WTC11 (cell line): ENCODE measurements around the gene A4GNT. TPM values are rescaled to one million over a fixed set of nuclear protein-coding genes. Genes with fewer than 3 reads are reported as not detected.

Experiments
- ATAC-seq: fragments of 200-7000 bp; cut with Tn5 transposase; 2 replicates; pipeline ENCODE4 v1.10.0; 2021; ENCODE audit warnings: mild to moderate bottlenecking, moderate library complexity
- Bru-seq: library from RNA; stranded (reverse); fragments of 400-500 nt; gene quantifications from one replicate; lab custom pipeline; 2021; lab: Mats Ljungman, UMichigan
- CTCF ChIA-PET: fragments of 300-600 bp; sonication (Branson Sonifier 250); formaldehyde crosslinking; loops from one replicate; lab custom pipeline; 2021; ENCODE audit warnings: antibody characterized with exemption; lab: Charles Lee
- POLR2A ChIA-PET: fragments of 350-600 bp; sonication (Branson Sonifier 250); formaldehyde crosslinking; loops from one replicate; lab custom pipeline; 2021; ENCODE audit warnings: antibody characterized with exemption; lab: Charles Lee
- DNase-seq: peaks from one replicate; pipeline ENCODE4 v3.0.0; 2021; ENCODE audit warnings: low spot score
- H3K27ac Mint-ChIP-seq: 2 replicates; pipeline ENCODE4 v1.8.0; 2021; ENCODE audit warnings: mixed read lengths
- H3K27me3 Mint-ChIP-seq: 2 replicates; pipeline ENCODE4 v1.8.0; 2021; ENCODE audit warnings: low read depth, mild to moderate bottlenecking, moderate library complexity, mixed read lengths
- H3K36me3 Mint-ChIP-seq: 2 replicates; pipeline ENCODE4 v1.8.0; 2021; ENCODE audit warnings: mixed read lengths
- H3K4me1 Mint-ChIP-seq: 2 replicates; pipeline ENCODE4 v1.8.0; 2022; ENCODE audit warnings: mixed read lengths
- H3K4me3 Mint-ChIP-seq: 2 replicates; pipeline ENCODE4 v1.8.0; 2021; ENCODE audit warnings: mild to moderate bottlenecking, moderate library complexity, mixed read lengths
- H3K9me3 Mint-ChIP-seq: 2 replicates; pipeline ENCODE4 v1.8.0; 2021; ENCODE audit warnings: mixed read lengths
- AFF4 ChIP-seq: sonication (generic); formaldehyde crosslinking; IDR thresholded peaks from 2 replicates; pipeline ENCODE4 v1.8.1; 2023; ENCODE audit warnings: mild to moderate bottlenecking, missing genetic modification reagents, borderline replicate concordance
- ARID4B ChIP-seq: sonication (generic); formaldehyde crosslinking; IDR thresholded peaks from 2 replicates; pipeline ENCODE4 v1.8.0; 2023; ENCODE audit warnings: missing genetic modification reagents, mild to moderate bottlenecking, borderline replicate concordance
- CBFB ChIP-seq: sonication (generic); formaldehyde crosslinking; IDR thresholded peaks from 2 replicates; pipeline ENCODE4 v1.8.1; 2022; ENCODE audit warnings: mild to moderate bottlenecking, low read depth, missing genetic modification reagents
- EMX1 ChIP-seq: fragments of 250-450 bp; sonication (Bioruptor Pico); IDR thresholded peaks from 2 replicates; pipeline ENCODE4 v1.8.0; 2021; ENCODE audit warnings: mild to moderate bottlenecking
- ERG ChIP-seq: fragments of 250-450 bp; sonication (Bioruptor Pico); IDR thresholded peaks from 2 replicates; pipeline ENCODE4 v1.8.0; 2021; ENCODE audit warnings: mild to moderate bottlenecking
- FOXJ3 ChIP-seq: sonication (generic); formaldehyde crosslinking; IDR thresholded peaks from 2 replicates; pipeline ENCODE4 v1.9.0; 2021; ENCODE audit warnings: missing genetic modification reagents, mild to moderate bottlenecking, borderline replicate concordance
- FOXP4 ChIP-seq: sonication (generic); formaldehyde crosslinking; IDR thresholded peaks from 2 replicates; pipeline ENCODE4 v1.8.0; 2022; ENCODE audit warnings: mild to moderate bottlenecking, missing genetic modification reagents
- JUN ChIP-seq: sonication (generic); formaldehyde crosslinking; IDR thresholded peaks from 2 replicates; pipeline ENCODE4 v1.8.0; 2023; ENCODE audit warnings: mild to moderate bottlenecking, missing genetic modification reagents
- NR2C2 ChIP-seq: sonication (generic); formaldehyde crosslinking; IDR thresholded peaks from 2 replicates; pipeline ENCODE4 v1.8.0; 2022; ENCODE audit warnings: mild to moderate bottlenecking, missing genetic modification reagents
- TCF7 ChIP-seq: sonication (generic); formaldehyde crosslinking; IDR thresholded peaks from 2 replicates; pipeline ENCODE4 v1.8.0; 2022; ENCODE audit warnings: mild to moderate bottlenecking, low read depth, missing genetic modification reagents, moderate library complexity
- TEAD1 ChIP-seq: sonication (generic); formaldehyde crosslinking; IDR thresholded peaks from 2 replicates; pipeline ENCODE4 v1.8.0; 2022; ENCODE audit warnings: mild to moderate bottlenecking, missing genetic modification reagents
- ZNF138 ChIP-seq: sonication (generic); formaldehyde crosslinking; conservative IDR thresholded peaks from 2 replicates; pipeline ENCODE4 v1.8.1; 2022; ENCODE audit warnings: mild to moderate bottlenecking, moderate library complexity, missing genetic modification reagents
- ZNF232 ChIP-seq: sonication (generic); formaldehyde crosslinking; IDR thresholded peaks from 2 replicates; pipeline ENCODE4 v1.8.0; 2022; ENCODE audit warnings: mild to moderate bottlenecking, missing genetic modification reagents
- ZNF281 ChIP-seq: sonication (generic); formaldehyde crosslinking; IDR thresholded peaks from 2 replicates; pipeline ENCODE4 v1.8.0; 2023; ENCODE audit warnings: mild to moderate bottlenecking, missing genetic modification reagents
- ZNF671 ChIP-seq: fragments of 250-450 bp; sonication (Bioruptor Pico); IDR thresholded peaks from 2 replicates; pipeline ENCODE4 v1.8.0; 2021; ENCODE audit warnings: mild to moderate bottlenecking
- long read RNA-seq, 3 experiments: library from RNA in 1 of 3; library from capped mRNA in 1 of 3; library from polyadenylated mRNA in 1 of 3; unstranded in 2 of 3; stranded (forward) in 1 of 3; transcript quantifications; one replicate each; pipeline ENCODE4 v2.0.0, GENCODE V29; 2021
- total RNA-seq: library from RNA; stranded (reverse); gene quantifications from 3 replicates; pipeline ENCODE4 v1.2.3, GENCODE V29; 2021

The A4GNT gene
- total RNA-seq (not detected in 3 replicates), Bru-seq, nascent RNA (not detected)
- long read RNA-seq, experiment 1 = 0 reads
- long read RNA-seq, experiment 2 = 0 reads
- long read RNA-seq, experiment 3 = 0 reads

GRCh38 chr3:138132239-138132638 is at the start of gene A4GNT:
TSS of gene A4GNT (minus strand) at chr3:138132390. CDS start at chr3:138131256, 1,134 bp downstream.
- Mint-ChIP-seq H3K4me1 (peaks cover 6% of the 10 kb centered on the region; the same call in 1 of the 2 replicates), H3K36me3 (no peaks in the 10 kb centered on the region)
- TF ChIP-seq NR2C2 (no peak), TEAD1 (CRISPR knock-in tag) (no peak), ZNF138 (no peak), AFF4 (no peak), ARID4B (CRISPR knock-in tag) (no peak), JUN (CRISPR knock-in tag) (no peak), ERG (no peak), ZNF232 (CRISPR knock-in tag) (no peak), ZNF671 (no peak), EMX1 (CRISPR knock-in tag) (no peak), CBFB (CRISPR knock-in tag) (no peak), TCF7 (CRISPR knock-in tag) (no peak), ZNF281 (CRISPR knock-in tag) (no peak), FOXJ3 (CRISPR knock-in tag) (no peak), FOXP4 (CRISPR knock-in tag) (no peak)
- TF ChIP-seq, all 79 proteins: peak for 0
- Mint-ChIP-seq H3K27me3 (no peaks in the 10 kb centered on the region), H3K4me3 (no peak within 1 kb of the TSS), H3K27ac (no peak within 1 kb of the TSS), H3K9me3 (no peaks in the 10 kb centered on the region)
- POLR2A ChIA-PET = no interaction called here
- no peak for DNase-seq
- ATAC-seq = no peak
- CTCF ChIA-PET = interaction anchor here (3.3 kb wide), 1 partner anchor 13 kb away, joined by 18 read pairs; no protein-coding TSS in a partner anchor
